ENCODE measurements around the gene PRICKLE1. TPM values are rescaled to one million over a fixed set of nuclear protein-coding genes. Genes with fewer than 3 reads are reported as not detected.

PRICKLE1 gene
- total and polyA plus RNA-seq, 2 of the 4 experiments (the other 2 are of a cell fraction): 21.3 to 21.7 TPM

- Histone ChIP-seq H3K36me3 (ENCODE audit: control insufficient read depth, insufficient read depth, low read length) (no peaks in the 10 kb centered on the region), H3K9me3 (ENCODE audit: control insufficient read depth, insufficient read depth, low read length) (no peaks in the 10 kb centered on the region), H2AK9ac (replicated peaks; ENCODE audit: low read depth, low read length, poor library complexity) (no peak overlapping the region), H4K8ac (ENCODE audit: low read depth in 2 of 2, low read length in 2 of 2) (no peak overlapping the region), H3K4me2 (ENCODE audit: low read depth, low read length) (no peak overlapping the region), H3K4ac (ENCODE audit: low read depth, low read length) (no peak overlapping the region), H3K4me1 (ENCODE audit: control insufficient read depth, insufficient read depth, low read length) (peaks cover 3% of the 10 kb centered on the region; the same call in 1 of the 2 replicates), H2BK20ac (ENCODE audit: low read depth, low read length) (no peak overlapping the region), H4K5ac (ENCODE audit: low read depth, low read length) (no peak overlapping the region), H3K14ac (replicated peaks; ENCODE audit: low read depth, low read length) (no peak overlapping the region), H3K18ac (ENCODE audit: low read depth, low read length) (no peak overlapping the region), H4K91ac (ENCODE audit: insufficient read depth, low read depth, low read length) (no peak overlapping the region), H3K56ac (ENCODE audit: extremely low read depth, insufficient read depth, low read length) (no peak overlapping the region), H3K9ac (ENCODE audit: low read depth, low read length) (no peak overlapping the region), H2AFZ (replicated peaks; ENCODE audit: low read length, poor library complexity) (no peak overlapping the region), H2BK5ac (ENCODE audit: low read depth, low read length, poor library complexity, severe bottlenecking) (no peak overlapping the region), H3K79me1 (ENCODE audit: low read depth in 1 of 2, low read length in 2 of 2) (no peaks in the 10 kb centered on the region), H2AK5ac (ENCODE audit: low read depth, low read length) (no peak overlapping the region), H3K9me1 (ENCODE audit: insufficient read depth, low read length) (no peaks in the 10 kb centered on the region), H3K27ac (ENCODE audit: insufficient read depth, low read length) (no peak overlapping the region), H4K20me1 (ENCODE audit: insufficient read depth, low read length) (no peaks in the 10 kb centered on the region), H3K23ac (ENCODE audit: low read depth, low read length) (no peak overlapping the region), H3K27me3 (ENCODE audit: control insufficient read depth, insufficient read depth, low read length) (peaks cover 3% of the 10 kb centered on the region; the same call in 1 of the 2 replicates), H2BK15ac (ENCODE audit: low read depth, low read length) (no peak overlapping the region), H3K4me3 (ENCODE audit: insufficient read depth, low read depth, low read length) (no peak overlapping the region), H2BK120ac (ENCODE audit: low read depth, low read length) (no peak overlapping the region)
- ChIA-PET POLR2A (ENCODE audit: unreplicated experiment) (no interaction called here), CTCF (interaction anchor here (0.7 kb wide), 1 partner anchor 262 kb away, joined by 3 read pairs; no protein-coding TSS in a partner anchor)
- in situ Hi-C loops (cut with MboI; ENCODE audit: low sequenced_read_pairs) (no loop called here), intact Hi-C loops (cut with micrococcal nuclease) (loop anchor here (5.0 kb wide), 1 partner anchor 43 kb away; no protein-coding TSS in a partner anchor), dilution Hi-C loops (cut with HindIII; ENCODE audit: low sequenced_read_pairs, unreplicated experiment) (no loop called here)
- DNase-seq (peak; percentile 49), ATAC-seq (ENCODE audit: low read depth) (no peak)
- BruUV-seq (replicated peaks): no TSS peak
- peak; percentile 90 for TF ChIP-seq CEBPB (IDR thresholded peaks at IDR 0.05; ENCODE audit: low read depth, low read length)
- no peak for TF ChIP-seq ELK1 (IDR thresholded peaks at IDR 0.05; ENCODE audit: borderline replicate concordance, low read depth, low read length)
- no peak for TF ChIP-seq RAD21 (IDR thresholded peaks at IDR 0.05; ENCODE audit: low read length)
- no peak for TF ChIP-seq CTCF (conservative IDR thresholded peaks at IDR 0.05; ENCODE audit: low read depth, low read length)
- 0 out of 2 replicates have a peak, but pooled peaks have one; percentile 10 for TF ChIP-seq FOS (IDR thresholded peaks at IDR 0.05; ENCODE audit: low read depth, low read length)
- no peak for TF ChIP-seq MAFK (IDR thresholded peaks at IDR 0.05; ENCODE audit: low read depth, low read length)
- TF ChIP-seq MAZ (IDR thresholded peaks at IDR 0.05; ENCODE audit: borderline replicate concordance, low read depth, low read length): no peak
- WGBS, 2 experiments (ENCODE audit: extremely low coverage in 2 of 2, insufficient read length in 1 of 2): 92% methylated on average over 2 of the region's 8 CpGs; no CpG with 5 or more reads in 1 of the 2 experiments
These were observed 20.1 kb upstream of the PRICKLE1 start for GRCh38 chr12:42609605-42610004.
